ENCODE results near the gene PER1.
"Not testable (repeated sequence)": the region's sequence is repeated elsewhere in the genome, so short reads cannot be mapped to it uniquely, and the experiment has no call there.

PER1 gene

DNA sequence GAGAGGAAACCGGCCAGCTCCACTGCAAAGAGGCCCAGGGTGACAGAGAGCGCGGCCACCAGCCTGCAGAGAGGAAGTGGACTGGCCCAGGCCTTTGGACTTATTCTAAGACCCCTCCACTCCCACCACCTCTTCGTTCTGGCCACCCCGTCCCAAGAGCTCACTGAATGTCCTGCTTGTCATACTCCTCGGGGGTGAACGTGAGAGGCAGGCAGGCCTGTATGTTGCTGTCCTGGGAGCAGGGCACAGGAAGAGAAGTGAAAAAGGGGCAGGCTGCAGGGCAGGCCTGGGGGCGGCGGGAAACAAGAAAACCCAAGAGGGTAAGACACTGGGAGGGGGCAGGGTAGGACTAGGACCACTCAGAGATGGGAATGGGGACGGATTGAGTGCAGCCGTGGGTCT lies 23.6 kb upstream of the PER1 start:
- Histone ChIP-seq H3K27ac (ENCODE audit: low read depth, low read length) (peak overlapping the region; percentile 45), H3K4me2 (ENCODE audit: low read depth, low read length, poor library complexity, severe bottlenecking) (peak overlapping the region; percentile 91), H4K20me1 (ENCODE audit: low read depth, low read length) (no peaks in the 10 kb centered on the region), H3K9me2 (replicated peaks; ENCODE audit: insufficient read depth, low read length) (no peaks in the 10 kb centered on the region), H3K4me3 (ENCODE audit: insufficient read depth, low read length, poor library complexity, severe bottlenecking) (peak overlapping the region; percentile 78), H3K79me2 (ENCODE audit: insufficient read depth, low read length) (no peaks in the 10 kb centered on the region; the same call in 1 of the 2 replicates), H3K9ac (ENCODE audit: low read length) (peak overlapping the region; percentile 87), H3K27me3 (ENCODE audit: low read length) (no peaks in the 10 kb centered on the region), H3F3A (ENCODE audit: insufficient read depth) (peaks cover 28% of the 10 kb centered on the region), H3K9me3 (ENCODE audit: insufficient read depth, low read length) (no peaks in the 10 kb centered on the region), H2AFZ (ENCODE audit: low read depth, low read length, severe bottlenecking) (peak overlapping the region; percentile 86), H3K36me3 (ENCODE audit: low read length) (no peaks in the 10 kb centered on the region)
- TF ChIP-seq CTCF (IDR thresholded peaks at IDR 0.05; ENCODE audit: insufficient read depth, low read length, poor library complexity, severe bottlenecking) = no peak
- no peak for TF ChIP-seq EZH2phosphoT487 (conservative IDR thresholded peaks at IDR 0.05; ENCODE audit: low read length)

- H3K36me3 ChIP-seq (ENCODE audit: low read length) = no peaks in the 10 kb centered on the region
- peak overlapping the region; percentile 58 for H3K9ac ChIP-seq (ENCODE audit: low read length)
- H3K27ac ChIP-seq (ENCODE audit: low read depth, low read length) = peak overlapping the region; percentile 92
- no peak for TF ChIP-seq CTCF (IDR thresholded peaks at IDR 0.05; ENCODE audit: insufficient read depth, low read length, poor library complexity, severe bottlenecking)
- no peaks in the 10 kb centered on the region; the same call in 1 of the 2 replicates for H3K79me2 ChIP-seq (ENCODE audit: insufficient read depth, low read length)
- peak overlapping the region; percentile 73 for H2AFZ ChIP-seq (ENCODE audit: low read depth, low read length, severe bottlenecking)
- H3K9me3 ChIP-seq (ENCODE audit: insufficient read depth, low read length) = no peaks in the 10 kb centered on the region
- no peaks in the 10 kb centered on the region for H3K27me3 ChIP-seq (ENCODE audit: low read length)
- H3K4me3 ChIP-seq (ENCODE audit: insufficient read depth, low read length, poor library complexity, severe bottlenecking) = peak overlapping the region; percentile 57
- peak overlapping the region; percentile 86 for H3K4me2 ChIP-seq (ENCODE audit: low read depth, low read length, poor library complexity, severe bottlenecking)
- H3F3A ChIP-seq (ENCODE audit: insufficient read depth) = peaks cover 28% of the 10 kb centered on the region
- no peaks in the 10 kb centered on the region for H3K9me2 ChIP-seq (replicated peaks; ENCODE audit: insufficient read depth, low read length)
- H4K20me1 ChIP-seq (ENCODE audit: low read depth, low read length) = no peaks in the 10 kb centered on the region
Observed at GRCh38 chr17:8173871-8174322, 21.7 kb upstream of the PER1 start.

GRCh38 chr17:8173056-8173870 lies 21.1 kb upstream of the PER1 start:
- Histone ChIP-seq H2AFZ (ENCODE audit: low read depth, low read length, severe bottlenecking) (peak overlapping the region; percentile 73), H3K9me2 (replicated peaks; ENCODE audit: insufficient read depth, low read length) (no peaks in the 10 kb centered on the region), H3K36me3 (ENCODE audit: low read length) (no peaks in the 10 kb centered on the region), H3K9ac (ENCODE audit: low read length) (peak overlapping the region; percentile 58), H3K79me2 (ENCODE audit: insufficient read depth, low read length) (no peaks in the 10 kb centered on the region; the same call in 1 of the 2 replicates), H3K27me3 (ENCODE audit: low read length) (no peaks in the 10 kb centered on the region), H3F3A (ENCODE audit: insufficient read depth) (peaks cover 28% of the 10 kb centered on the region), H4K20me1 (ENCODE audit: low read depth, low read length) (no peaks in the 10 kb centered on the region), H3K4me2 (ENCODE audit: low read depth, low read length, poor library complexity, severe bottlenecking) (peak overlapping the region; percentile 86), H3K4me3 (ENCODE audit: insufficient read depth, low read length, poor library complexity, severe bottlenecking) (peak overlapping the region; percentile 57), H3K9me3 (ENCODE audit: insufficient read depth, low read length) (no peaks in the 10 kb centered on the region), H3K27ac (ENCODE audit: low read depth, low read length) (peak overlapping the region; percentile 92)
- TF ChIP-seq EZH2phosphoT487 (conservative IDR thresholded peaks at IDR 0.05; ENCODE audit: low read length) (no peak), CTCF (IDR thresholded peaks at IDR 0.05; ENCODE audit: insufficient read depth, low read length, poor library complexity, severe bottlenecking) (no peak)

GRCh38 chr17:8170186-8170585 lies 18.0 kb upstream of the PER1 start:
- H3K9ac ChIP-seq (ENCODE audit: low read length); H3K4me2 ChIP-seq (ENCODE audit: low read depth, low read length, poor library complexity, severe bottlenecking): not testable (repeated sequence)

More at GRCh38 chr17:8170186-8170585, 18.0 kb upstream of the PER1 start:
- not testable (repeated sequence) for H2AFZ ChIP-seq (ENCODE audit: low read depth, low read length, severe bottlenecking); H3K9me3 ChIP-seq (ENCODE audit: insufficient read depth, low read length); H4K20me1 ChIP-seq (ENCODE audit: low read depth, low read length); H3K36me3 ChIP-seq (ENCODE audit: low read length); H3K27me3 ChIP-seq (ENCODE audit: low read length); H3K79me2 ChIP-seq (ENCODE audit: insufficient read depth, low read length); H3K27ac ChIP-seq (ENCODE audit: low read depth, low read length); H3K9me2 ChIP-seq (replicated peaks; ENCODE audit: insufficient read depth, low read length); H3K4me3 ChIP-seq (ENCODE audit: insufficient read depth, low read length, poor library complexity, severe bottlenecking)
- H3F3A ChIP-seq (ENCODE audit: insufficient read depth) = peaks cover 30% of the 10 kb centered on the region
